HEK293T (cell line): ENCODE measurements around the gene CERK.

Experiments used
- CTBP1 ChIP-seq: fragments of 450-650 bp; IDR thresholded peaks from 2 replicates; pipeline ENCODE4 v1.6.1; 2016; ENCODE audit warnings: borderline replicate concordance
- ELF4 ChIP-seq: fragments of 450-650 bp; IDR thresholded peaks from 2 replicates; pipeline ENCODE4 v1.6.1; 2017; ENCODE audit warnings: antibody characterized with exemption
- FOXA1 ChIP-seq: fragments of 450-650 bp; IDR thresholded peaks from 2 replicates; pipeline ENCODE4 v1.6.1; 2016; ENCODE audit warnings: mild to moderate bottlenecking
- FOXM1 ChIP-seq: fragments of 450-650 bp; IDR thresholded peaks from 2 replicates; pipeline ENCODE4 v1.6.1; 2017; ENCODE audit warnings: mild to moderate bottlenecking, borderline replicate concordance
- NFRKB ChIP-seq: fragments of 450-650 bp; IDR thresholded peaks from 2 replicates; pipeline ENCODE4 v1.6.1; 2016; ENCODE audit warnings: mild to moderate bottlenecking, moderate library complexity
- SUZ12 ChIP-seq: fragments of 450-650 bp; IDR thresholded peaks from 2 replicates; pipeline ENCODE4 v1.6.1; 2016; ENCODE audit warnings: mild to moderate bottlenecking

DNA sequence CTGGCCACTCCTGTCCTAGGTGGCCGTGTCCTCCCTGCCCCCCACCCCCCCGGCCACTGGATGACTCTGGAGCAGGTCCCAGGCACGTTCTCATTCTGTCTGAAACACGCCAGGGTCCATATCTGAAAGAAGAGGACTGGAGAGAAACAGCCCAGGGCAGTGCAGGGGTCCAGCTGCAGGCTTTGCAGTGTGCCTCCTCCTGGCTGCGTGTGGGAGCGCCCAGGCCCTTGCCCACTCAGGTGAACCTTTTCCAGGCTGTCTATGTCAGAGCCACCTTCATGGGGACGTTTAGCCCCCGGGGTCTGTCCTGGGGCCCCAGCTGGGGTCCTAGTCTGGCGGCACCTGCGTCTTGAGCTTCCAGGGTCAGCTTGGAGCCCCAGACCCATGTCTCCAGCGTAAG is 102.3 kb downstream of the CERK start:
- TF ChIP-seq FOXM1 (no peak), SUZ12 (no peak), ELF4 (no peak), FOXA1 (no peak), NFRKB (no peak), CTBP1 (no peak)
